Stimulated activated CD4-positive, alpha-beta T cell treated with anti-CD3 and anti-CD28 coated beads, Interleukin-4, amount 100 ng/mL, for 48 hours (primary cell): ENCODE results near the gene DEPDC1.

ENCODE experiments used
- DNase-seq, 2 donors: peaks; one replicate each; pipeline ENCODE4 v3.0.0-alpha.2; 2020; ENCODE audit warnings: low read depth in 2 of 2

DEPDC1 gene

GRCh38 chr1:68473060-68473459 is 23.8 kb downstream of the DEPDC1 start:
- DNase-seq: no peak

- no peak for DNase-seq
Observed at GRCh38 chr1:68470388-68470970, 26.4 kb downstream of the DEPDC1 start.

GRCh38 chr1:68464891-68465290 is 32.0 kb downstream of the DEPDC1 start:
- no peak for DNase-seq

GRCh38 chr1:68460935-68461334 is 35.9 kb downstream of the DEPDC1 start:
- DNase-seq: no peak

- DNase-seq: no peak
Observed at GRCh38 chr1:68459796-68460195, 37.1 kb downstream of the DEPDC1 start.

- DNase-seq: no peak
Observed at GRCh38 chr1:68459091-68459490, 37.8 kb downstream of the DEPDC1 start.

- no peak for DNase-seq
Observed at GRCh38 chr1:68456202-68456601, 40.7 kb downstream of the DEPDC1 start.

- no peak for DNase-seq
Observed at GRCh38 chr1:68454534-68454933, 42.3 kb downstream of the DEPDC1 start.

- no peak for DNase-seq
Observed at GRCh38 chr1:68453060-68453670, 43.7 kb downstream of the DEPDC1 start.

GRCh38 chr1:68449901-68450300 is 47.0 kb downstream of the DEPDC1 start, which contains the start of gene RPE65:
Gene RPE65 (minus strand): TSS chr1:68449954. CDS start chr1:68449905, 49 bp downstream.
- no peak for DNase-seq

- no peak for DNase-seq
Observed at GRCh38 chr1:68448365-68448764, 48.5 kb downstream of the DEPDC1 start.

GRCh38 chr1:68445709-68446108 is 51.2 kb downstream of the DEPDC1 start:
- no peak for DNase-seq

- no peak for DNase-seq
Observed at GRCh38 chr1:68442822-68443556, 53.9 kb downstream of the DEPDC1 start.

- no peak for DNase-seq
Observed at GRCh38 chr1:68442006-68442405, 54.9 kb downstream of the DEPDC1 start.

GRCh38 chr1:68438310-68438709 is 58.6 kb downstream of the DEPDC1 start:
- no peak for DNase-seq

GRCh38 chr1:68433395-68433794 is 63.5 kb downstream of the DEPDC1 start:
- no peak for DNase-seq

- no peak for DNase-seq
Observed at GRCh38 chr1:68431076-68431475, 65.8 kb downstream of the DEPDC1 start.

GRCh38 chr1:68429233-68429808 is 67.6 kb downstream of the DEPDC1 start:
- DNase-seq: no peak

- DNase-seq: no peak
Observed at GRCh38 chr1:68426594-68426993, 70.3 kb downstream of the DEPDC1 start.
